Heart right ventricle (tissue), 16 donors: ENCODE results near the gene PPOX. TPM values are rescaled to one million over a fixed set of nuclear protein-coding genes. Genes with fewer than 3 reads are reported as not detected.

Experiments used
- ATAC-seq, 8 donors: fragments of 200-7000 bp; cut with Tn5 transposase; one replicate each; pipeline ENCODE4 v1.9.1; 2020; ENCODE audit warnings: mild to moderate bottlenecking in 8 of 8, moderate library complexity in 8 of 8, moderate number of reproducible peaks in 1 of 8
- DNase-seq, 2 donors: peaks; one replicate each; pipeline ENCODE4 v3.0.0-alpha.2; 2020
- H3K27ac ChIP-seq, 10 donors: fragments of 200-600 bp; sonication (generic) in 2 of 10; one replicate each; pipeline versions ENCODE4 v1.5.0 to v1.8.0; 2020 to 2022; ENCODE audit warnings: mild to moderate bottlenecking in 3 of 10
- H3K27me3 ChIP-seq, 7 donors: fragments of 200-600 bp; one replicate each; pipeline ENCODE4 v1.8.0; 2021 to 2022; ENCODE audit warnings: mild to moderate bottlenecking in 2 of 7
- H3K36me3 ChIP-seq, 9 donors: fragments of 200-600 bp; sonication (generic) in 1 of 9; one replicate each; pipeline versions ENCODE4 v1.5.0 to v1.8.0; 2020 to 2022; ENCODE audit warnings: mild to moderate bottlenecking in 2 of 9
- H3K4me1 ChIP-seq, 9 donors: fragments of 200-600 bp; sonication (generic) in 1 of 9; one replicate each; pipeline versions ENCODE4 v1.5.0 to v1.8.0; 2020 to 2022; ENCODE audit warnings: mild to moderate bottlenecking in 4 of 9
- H3K4me3 ChIP-seq, 10 donors: fragments of 200-600 bp; sonication (generic) in 2 of 10; one replicate each; pipeline versions ENCODE4 v1.5.0 to v1.8.0; 2020 to 2022; ENCODE audit warnings: mild to moderate bottlenecking in 7 of 10, moderate library complexity in 2 of 10
- H3K9me3 ChIP-seq, 11 donors: fragments of 200-600 bp in 10 of 11; sonication (generic) in 2 of 11; one replicate each; pipeline versions ENCODE4 v1.5.0 to v1.8.0; 2013 to 2022; ENCODE audit warnings: mild to moderate bottlenecking in 2 of 11, control low read depth in 1 of 11, moderate library complexity in 1 of 11
- WGBS, 2 donors: extraction: QIAGEN DNeasy Blood & Tissue Kit; methylation state at CpG; one replicate each; pipeline ENCODE4 v1.1.7; 2013; ENCODE audit warnings: inconsistent platforms in 1 of 2; 5-methylcytosine and 5-hydroxymethylcytosine counted together
- intact Hi-C, 10 donors: fragments of 100-400 bp; cut with DNase I; formaldehyde crosslinking; loops; one replicate each; pipeline versions ENCODE4 v1.11.1 to v1.14.2; 2022
- polyA plus RNA-seq, 2 donors: library from polyadenylated mRNA; stranded (reverse); fragments of 200-250 nt; gene quantifications; one replicate each; pipeline ENCODE4 v1.2.3, GENCODE V29; 2013
- total RNA-seq, 10 donors: library from RNA; stranded (reverse); fragmentation: NEBNext Ultra II Directional in 3 of 10; extraction: Animal tissue kit (Norgen Biotek cat#: 25700) in 3 of 10; gene quantifications; one replicate each; pipeline versions ENCODE4 v1.2.1 to v1.2.4, GENCODE V29; 2021 to 2023
- TF ChIP-seq, protein P1 (sequence below), 9 donors: fragments of 200-600 bp; sonication (generic) in 2 of 9; IDR thresholded peaks; one replicate each; pipeline versions ENCODE4 v1.5.0 to v1.8.0; 2021 to 2022; ENCODE audit warnings: antibody characterized with exemption in 9 of 9, mild to moderate bottlenecking in 5 of 9, moderate library complexity in 1 of 9
- donor health status: Arrhythmogenic right ventricular cardiomyopathy.
- donor health status: ischemic (EF 13 %, LVEDD 7.1; RV severe dilation, severe dysfunction).
- donor health status: healthy with polysubstance abuse.
- donor health status: DM: no; HTN: yes; CAD: no.
- donor health status: DM: no; HTN: no; CAD: no.
- donor health status: ischemic (EF 25% LVEDD 6.9; RV normal size, moderate dysfunction).
- donor health status: ischemic (EF 25% LVEDD 5.7; RV mildly dilated, moderate dysfunction).
- donor health status: healthy.
- donor health status: DM: yes; HTN: yes; CAD: no.
- donor health status: Ischemic cardiomyopathy.
- donor health status: ischemic (EF 35%, LVEDD 5.7; RV mildly dilated, moderate dysfunction).
- donor health status: nonischemic (EF 11% LVEDD 7.7; RV severe dilation, severe dysfunction).
- donor health status: DM: yes; HTN: yes; CAD: no.
- donor health status: PGD.
- donor health status: ischemic (EF 29% LVEDD 5.4; RV normal size, mild dysfunction).
- donor health status: nonischemic (EF 23%, LVEDD 6.1; RV moderate dilation, normal function).

PPOX gene
- total and polyA plus RNA-seq, 12 donors = 8.5 to 58.5 (median 15.0) TPM

DNA sequence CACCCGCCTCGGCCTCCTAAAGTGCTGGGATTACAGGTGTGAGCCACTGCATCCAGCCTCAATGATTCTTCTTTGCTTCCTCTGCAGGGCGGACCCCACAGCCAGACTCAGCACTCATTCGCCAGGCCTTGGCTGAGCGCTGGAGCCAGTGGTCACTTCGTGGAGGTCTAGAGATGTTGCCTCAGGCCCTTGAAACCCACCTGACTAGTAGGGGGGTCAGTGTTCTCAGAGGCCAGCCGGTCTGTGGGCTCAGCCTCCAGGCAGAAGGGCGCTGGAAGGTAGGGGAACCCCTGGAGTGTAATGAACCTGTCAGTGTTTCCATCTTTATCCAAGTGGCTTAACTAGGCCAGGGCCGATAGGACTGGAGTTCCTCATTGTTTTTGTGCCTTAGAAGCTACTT lies 2.7 kb downstream of the PPOX start:
- no peaks in the 10 kb centered on the region for H3K9me3 ChIP-seq
- no peak for DNase-seq
- no peak for ATAC-seq
- intact Hi-C loops = loop anchor here in 1 of 10 donors (5.0 kb wide), 1 partner anchor 37 kb away; the partner anchor contains the start of gene DEDD
- TF ChIP-seq, protein P1, sequence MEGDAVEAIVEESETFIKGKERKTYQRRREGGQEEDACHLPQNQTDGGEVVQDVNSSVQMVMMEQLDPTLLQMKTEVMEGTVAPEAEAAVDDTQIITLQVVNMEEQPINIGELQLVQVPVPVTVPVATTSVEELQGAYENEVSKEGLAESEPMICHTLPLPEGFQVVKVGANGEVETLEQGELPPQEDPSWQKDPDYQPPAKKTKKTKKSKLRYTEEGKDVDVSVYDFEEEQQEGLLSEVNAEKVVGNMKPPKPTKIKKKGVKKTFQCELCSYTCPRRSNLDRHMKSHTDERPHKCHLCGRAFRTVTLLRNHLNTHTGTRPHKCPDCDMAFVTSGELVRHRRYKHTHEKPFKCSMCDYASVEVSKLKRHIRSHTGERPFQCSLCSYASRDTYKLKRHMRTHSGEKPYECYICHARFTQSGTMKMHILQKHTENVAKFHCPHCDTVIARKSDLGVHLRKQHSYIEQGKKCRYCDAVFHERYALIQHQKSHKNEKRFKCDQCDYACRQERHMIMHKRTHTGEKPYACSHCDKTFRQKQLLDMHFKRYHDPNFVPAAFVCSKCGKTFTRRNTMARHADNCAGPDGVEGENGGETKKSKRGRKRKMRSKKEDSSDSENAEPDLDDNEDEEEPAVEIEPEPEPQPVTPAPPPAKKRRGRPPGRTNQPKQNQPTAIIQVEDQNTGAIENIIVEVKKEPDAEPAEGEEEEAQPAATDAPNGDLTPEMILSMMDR (IDR thresholded peaks at IDR 0.05) = no peak
- peaks cover 0 to 73% (median 23%) of the 10 kb centered on the region in 9 donors for H3K36me3 ChIP-seq
- WGBS, 2 donors = 93 to 94% methylated on average over 9 of the region's 9 CpGs
- no peak overlapping the region for H3K4me3 ChIP-seq
- H3K27ac ChIP-seq = no peak overlapping the region
- peaks cover 7 to 53% (median 41%) of the 10 kb centered on the region in 9 donors for H3K4me1 ChIP-seq
- H3K27me3 ChIP-seq = no peaks in the 10 kb centered on the region

DNA sequence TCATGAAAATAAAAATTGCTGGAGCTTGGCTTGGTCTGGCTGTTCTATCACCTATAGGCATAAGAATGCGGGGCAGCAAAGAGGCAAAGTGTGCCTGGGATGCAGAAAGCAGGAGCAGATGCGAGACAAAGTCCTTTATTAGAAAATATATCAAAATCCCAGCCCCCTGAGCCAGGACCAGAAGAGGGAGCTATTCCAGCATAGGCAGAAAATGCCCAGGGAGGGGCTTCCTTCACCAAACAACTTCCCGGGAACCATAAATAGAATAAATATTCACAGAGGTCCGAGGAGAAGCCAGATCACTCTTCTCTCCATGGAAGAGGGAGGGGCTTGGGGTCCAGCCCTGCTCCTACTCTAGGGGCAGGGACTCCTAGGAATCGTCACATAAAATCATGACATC lies 5.0 kb downstream of the PPOX start:
- H3K36me3 ChIP-seq = peaks cover 0 to 84% (median 29%) of the 10 kb centered on the region in 9 donors
- peaks cover 4 to 49% (median 38%) of the 10 kb centered on the region in 9 donors for H3K4me1 ChIP-seq
- no peak overlapping the region for H3K4me3 ChIP-seq
- no peaks in the 10 kb centered on the region for H3K9me3 ChIP-seq
- intact Hi-C loops = no loop called here
- TF ChIP-seq, protein P1 (IDR thresholded peaks at IDR 0.05) = peak in 3 of 9 donors; percentile 10 to 16 (median 15)
- ATAC-seq (no peak), DNase-seq (no peak)
- peak overlapping the region in 5 of 10 donors; percentile 11 to 56 (median 35) for H3K27ac ChIP-seq
- H3K27me3 ChIP-seq = no peaks in the 10 kb centered on the region
- 53% methylated on average over 5 of the region's 5 CpGs for whole genome bisulfite sequencing, 2 donors

DNA sequence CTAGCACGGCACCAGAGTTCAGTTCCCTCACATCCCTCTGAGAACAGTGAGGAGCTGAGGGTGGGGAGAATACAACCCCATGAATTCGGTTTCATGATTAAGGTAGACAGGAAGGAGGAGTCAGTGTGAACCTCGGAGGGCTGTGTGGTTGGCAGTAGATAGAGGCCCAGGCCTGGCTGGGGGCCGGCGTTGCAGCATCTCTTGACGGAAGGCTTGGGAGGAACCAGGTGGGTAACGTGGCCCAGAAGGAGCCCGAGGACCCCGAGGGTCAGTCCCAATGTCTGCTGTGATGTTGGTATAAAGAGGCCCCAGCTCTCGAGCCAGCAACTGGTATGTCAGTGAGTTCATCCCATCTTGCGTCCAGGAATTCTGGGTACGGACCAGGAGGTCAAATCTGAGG lies 5.5 kb downstream of the PPOX start:
- TF ChIP-seq, protein P1 (IDR thresholded peaks at IDR 0.05) = no peak
- H3K4me1 ChIP-seq = peaks cover 7 to 53% (median 40%) of the 10 kb centered on the region in 9 donors
- ATAC-seq (no peak), DNase-seq (no peak)
- 86 to 88% methylated on average over 12 of the region's 12 CpGs for WGBS, 2 donors
- peak overlapping the region in 7 of 10 donors; percentile 11 to 58 (median 41) for H3K27ac ChIP-seq
- H3K36me3 ChIP-seq = peaks cover 0 to 85% (median 29%) of the 10 kb centered on the region in 9 donors
- no peak overlapping the region for H3K4me3 ChIP-seq
- H3K27me3 ChIP-seq = no peaks in the 10 kb centered on the region
- intact Hi-C loops = no loop called here
- H3K9me3 ChIP-seq = no peaks in the 10 kb centered on the region

DNA sequence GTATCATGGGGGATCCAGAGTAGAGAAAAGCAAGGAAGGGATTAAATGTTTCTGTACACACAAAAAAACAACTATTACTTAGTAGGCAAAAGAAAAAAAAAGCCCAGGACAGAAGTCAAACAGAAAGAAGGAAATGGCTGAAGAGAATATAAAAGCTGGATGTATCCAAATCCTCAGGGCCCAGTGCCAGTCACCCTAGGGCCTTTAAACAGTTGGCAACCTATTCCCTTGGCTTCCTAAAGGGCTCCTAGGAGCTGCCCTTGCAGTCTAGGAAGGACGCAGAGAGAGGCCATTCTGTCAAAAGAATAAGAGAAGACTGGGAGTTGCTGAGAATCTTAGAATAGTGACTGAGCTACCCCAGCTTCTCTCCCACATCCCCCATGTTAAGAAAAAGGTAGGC lies 6.1 kb downstream of the PPOX start:
- H3K4me1 ChIP-seq = peaks cover 3 to 48% (median 35%) of the 10 kb centered on the region in 9 donors
- DNase-seq (no peak), ATAC-seq (no peak)
- H3K27ac ChIP-seq = peak overlapping the region in 9 of 10 donors; percentile 32 to 70 (median 56)
- intact Hi-C loops = no loop called here
- WGBS, 2 donors = 57 to 91% methylated on average over 1 of the region's 1 CpG
- TF ChIP-seq, protein P1 (IDR thresholded peaks at IDR 0.05) = no peak
- no peaks in the 10 kb centered on the region for H3K27me3 ChIP-seq
- H3K36me3 ChIP-seq = peaks cover 0 to 85% (median 29%) of the 10 kb centered on the region in 9 donors
- H3K4me3 ChIP-seq = no peak overlapping the region
- H3K9me3 ChIP-seq = no peaks in the 10 kb centered on the region
